H9 (cell line): ENCODE data around the gene ONECUT3. TPM values are rescaled to one million over a fixed set of nuclear protein-coding genes. Genes with fewer than 3 reads are reported as not detected.
A peak's percentile ranks its signal among the peaks of the same experiment; 100 is the strongest.

Experiments
- DNase-seq: peaks from one replicate; pipeline ENCODE4 v3.0.0-alpha.2; 2017
- H2AFZ ChIP-seq: one replicate; pipeline ENCODE4 v1.6.1; 2013; ENCODE audit warnings: mild to moderate bottlenecking, low read length, control low read depth, moderate library complexity
- H2AK5ac ChIP-seq: 2 replicates; pipeline ENCODE4 v1.6.1; 2013; ENCODE audit warnings: low read length, control low read depth, mixed read lengths; ENCODE audit not compliant: insufficient read length
- H2BK120ac ChIP-seq: one replicate; pipeline ENCODE4 v1.6.1; 2013; ENCODE audit warnings: low read depth, mild to moderate bottlenecking, low read length, control low read depth, inconsistent platforms; ENCODE audit not compliant: poor library complexity, severe bottlenecking
- H2BK12ac ChIP-seq: 2 replicates; pipeline ENCODE4 v1.6.1; 2013; ENCODE audit warnings: low read length, control low read depth, mixed read lengths, low read depth; ENCODE audit not compliant: insufficient read length
- H2BK15ac ChIP-seq: 2 replicates; pipeline ENCODE4 v1.6.1; 2013; ENCODE audit warnings: low read depth, low read length, control low read depth
- H2BK20ac ChIP-seq: one replicate; pipeline ENCODE4 v1.6.1; 2013; ENCODE audit warnings: low read depth, mild to moderate bottlenecking, low read length, control low read depth, inconsistent platforms; ENCODE audit not compliant: poor library complexity, severe bottlenecking
- H2BK5ac ChIP-seq: 2 replicates; pipeline ENCODE4 v1.6.1; 2013; ENCODE audit warnings: low read length, control low read depth, mixed read lengths; ENCODE audit not compliant: insufficient read length
- H3K14ac ChIP-seq: 2 replicates; pipeline ENCODE4 v1.6.1; 2013; ENCODE audit warnings: low read length, control low read depth; ENCODE audit not compliant: insufficient read depth
- H3K18ac ChIP-seq: 2 replicates; pipeline ENCODE4 v1.6.1; 2013; ENCODE audit warnings: low read depth, mild to moderate bottlenecking, mixed read lengths, low read length, control low read depth; ENCODE audit not compliant: insufficient read length
- H3K23ac ChIP-seq: 2 replicates; pipeline ENCODE4 v1.6.1; 2013; ENCODE audit warnings: low read length, control low read depth, mixed read lengths, low read depth; ENCODE audit not compliant: insufficient read length
- H3K23me2 ChIP-seq: 2 replicates; pipeline ENCODE4 v1.6.1; 2013; ENCODE audit warnings: low read depth, mild to moderate bottlenecking, mixed read lengths, low read length, control low read depth; ENCODE audit not compliant: insufficient read length, poor library complexity, severe bottlenecking
- H3K27ac ChIP-seq: 2 replicates; pipeline ENCODE4 v1.5.1; 2013; ENCODE audit warnings: low read length, control low read depth, mixed read lengths, low read depth; ENCODE audit not compliant: insufficient read length
- H3K27me3 ChIP-seq: 2 replicates; pipeline ENCODE4 v1.6.1; 2013; ENCODE audit warnings: low read length, control low read depth, inconsistent platforms; ENCODE audit not compliant: insufficient read depth
- H3K4ac ChIP-seq: 2 replicates; pipeline ENCODE4 v1.6.1; 2013; ENCODE audit warnings: low read depth, mild to moderate bottlenecking, control low read depth, inconsistent platforms, low read length, moderate library complexity
- H3K4me1 ChIP-seq: 2 replicates; pipeline ENCODE4 v1.6.1; 2013; ENCODE audit warnings: low read length, control low read depth, inconsistent platforms; ENCODE audit not compliant: insufficient read depth
- H3K4me2 ChIP-seq: 2 replicates; pipeline ENCODE4 v1.6.1; 2013; ENCODE audit warnings: low read length, control low read depth, mixed read lengths; ENCODE audit not compliant: insufficient read length, insufficient read depth
- H3K56ac ChIP-seq: 2 replicates; pipeline ENCODE4 v1.6.1; 2013; ENCODE audit warnings: low read depth, mild to moderate bottlenecking, mixed read lengths, low read length, control low read depth; ENCODE audit not compliant: insufficient read length
- H3K79me1 ChIP-seq: 2 replicates; pipeline ENCODE4 v1.6.1; 2013; ENCODE audit warnings: low read depth, mild to moderate bottlenecking, moderate library complexity, low read length, control low read depth, inconsistent platforms; ENCODE audit not compliant: insufficient read depth, poor library complexity, severe bottlenecking
- H3K79me2 ChIP-seq: 2 replicates; pipeline ENCODE4 v1.6.1; 2013; ENCODE audit warnings: low read length, control low read depth, inconsistent platforms; ENCODE audit not compliant: insufficient read depth
- H3K9ac ChIP-seq: 2 replicates; pipeline ENCODE4 v1.6.1; 2013; ENCODE audit warnings: low read length, control low read depth, mixed read lengths; ENCODE audit not compliant: insufficient read length; ENCODE audit errors: extremely low read depth
- H3K9me3 ChIP-seq: one replicate; pipeline ENCODE4 v1.6.1; 2013; ENCODE audit warnings: low read depth, low read length, inconsistent platforms; ENCODE audit not compliant: control insufficient read depth
- H3T11ph ChIP-seq: one replicate; pipeline ENCODE4 v1.6.1; 2013; ENCODE audit warnings: mild to moderate bottlenecking, low read length, control low read depth, inconsistent platforms
- H4K20me1 ChIP-seq: one replicate; pipeline ENCODE4 v1.6.1; 2013; ENCODE audit not compliant: control insufficient read depth, insufficient read length, insufficient read depth
- H4K5ac ChIP-seq: 2 replicates; pipeline ENCODE4 v1.6.1; 2013; ENCODE audit warnings: low read depth, mild to moderate bottlenecking, mixed read lengths, low read length, control low read depth; ENCODE audit not compliant: insufficient read length
- H4K8ac ChIP-seq: replicated peaks from 2 replicates; pipeline ENCODE4 v1.6.1; 2013; ENCODE audit warnings: low read length, control low read depth, mixed read lengths, low read depth; ENCODE audit not compliant: insufficient read length
- H4K91ac ChIP-seq: 2 replicates; pipeline ENCODE4 v1.6.1; 2013; ENCODE audit warnings: low read depth, mild to moderate bottlenecking, moderate library complexity, mixed read lengths, low read length, control low read depth; ENCODE audit not compliant: insufficient read length
- H3K27ac Mint-ChIP-seq, 3 experiments: 2 replicates in 2 of 3; 3 replicates in 1 of 3; pipeline ENCODE4 v1.8.0; 2020 to 2021; ENCODE audit warnings: mixed read lengths in 3 of 3, mild to moderate bottlenecking in 1 of 3, moderate library complexity in 1 of 3
- H3K27me3 Mint-ChIP-seq: 2 replicates; pipeline ENCODE4 v1.8.0; 2021; ENCODE audit warnings: low read depth, mild to moderate bottlenecking, moderate library complexity, mixed read lengths
- H3K36me3 Mint-ChIP-seq, 3 experiments: 2 replicates in 2 of 3; 3 replicates in 1 of 3; pipeline ENCODE4 v1.8.0; 2020 to 2021; ENCODE audit warnings: low read depth in 3 of 3, mixed read lengths in 3 of 3; ENCODE audit not compliant: insufficient read depth in 1 of 3
- H3K4me1 Mint-ChIP-seq, 2 experiments: 2 replicates each; pipeline ENCODE4 v1.8.0; 2020; ENCODE audit warnings: mixed read lengths in 2 of 2
- H3K4me3 Mint-ChIP-seq, 2 experiments: 2 replicates in 1 of 2; 3 replicates in 1 of 2; pipeline ENCODE4 v1.8.0; 2020 to 2021; ENCODE audit warnings: mild to moderate bottlenecking in 2 of 2, mixed read lengths in 2 of 2, moderate library complexity in 1 of 2
- H3K9me3 Mint-ChIP-seq, 2 experiments: 2 replicates in 1 of 2; 3 replicates in 1 of 2; pipeline ENCODE4 v1.8.0; 2020; ENCODE audit warnings: mild to moderate bottlenecking in 2 of 2, mixed read lengths in 2 of 2, moderate library complexity in 1 of 2
- CTCF ChIP-seq: fragments of 200-600 bp; sonication (generic); conservative IDR thresholded peaks from 3 replicates; pipeline ENCODE4 v1.8.0; 2021; ENCODE audit warnings: antibody characterized with exemption, mild to moderate bottlenecking
- WGBS: extraction: QIAGEN DNeasy Blood & Tissue Kit; methylation state at CpG from one replicate; pipeline ENCODE4 v1.1.7; 2013; ENCODE audit warnings: missing lambda C conversion rate, low lambda C conversion rate, mixed read lengths; ENCODE audit not compliant: insufficient read length; ENCODE audit errors: extremely low coverage; 5-methylcytosine and 5-hydroxymethylcytosine counted together
- total RNA-seq: library from RNA; stranded (reverse); gene quantifications from 2 replicates; pipeline ENCODE4 v1.2.1, GENCODE V29; 2021

ONECUT3 gene
- total RNA-seq, 1 experiment from 2014 or later: 0.04 TPM

GRCh38 chr19:1719519-1719918, 33.8 kb upstream of the ONECUT3 start:
- Histone ChIP-seq H2BK120ac (no peak overlapping the region), H3K23me2 (no peaks in the 10 kb centered on the region), H2BK20ac (no peak overlapping the region), H3K56ac (no peak overlapping the region), H3K4me1 (no peaks in the 10 kb centered on the region), H3K4ac (no peak overlapping the region), H4K20me1 (no peaks in the 10 kb centered on the region), H3K79me2 (no peaks in the 10 kb centered on the region), H4K5ac (no peak overlapping the region), H3K9me3 (no peaks in the 10 kb centered on the region), H3K14ac (no peak overlapping the region), H3K27ac (no peak overlapping the region), H3K4me2 (no peak overlapping the region), H2BK5ac (no peak overlapping the region), H4K8ac (no peak overlapping the region), H3T11ph (no peak overlapping the region), H3K9ac (no peak overlapping the region), H3K27me3 (no peaks in the 10 kb centered on the region; the same call in 1 of the 2 replicates), H2AK5ac (no peak overlapping the region), H2BK12ac (no peak overlapping the region), H4K91ac (no peak overlapping the region), H3K18ac (no peak overlapping the region), H2BK15ac (no peak overlapping the region), H3K79me1 (no peaks in the 10 kb centered on the region), H3K23ac (no peak overlapping the region), H2AFZ (no peak overlapping the region)
- no peak for DNase-seq
- H3K27me3 Mint-ChIP-seq: peaks cover 81% of the 10 kb centered on the region
- TF ChIP-seq CTCF: no peak
- WGBS: no CpG with 5 or more reads among the region's 5 CpGs
- H3K4me3 Mint-ChIP-seq: peak overlapping the region; percentile 36 to 64
- H3K9me3 Mint-ChIP-seq: peaks cover 2 to 9% of the 10 kb centered on the region in 2 experiments; a peak in 4 of 5 replicates
- no peaks in the 10 kb centered on the region for H3K36me3 Mint-ChIP-seq
- no peak overlapping the region for H3K27ac Mint-ChIP-seq
- peaks cover 2 to 20% of the 10 kb centered on the region in 2 experiments; a peak in 3 of 4 replicates for H3K4me1 Mint-ChIP-seq
